HepG2 (cell line): ENCODE measurements around the gene OR2V2. TPM values are rescaled to one million over a fixed set of nuclear protein-coding genes. Genes with fewer than 3 reads are reported as not detected.

Source experiments
- BCL6 ChIP-seq: IDR thresholded peaks from 2 replicates; pipeline ENCODE4 v1.6.1; 2016; ENCODE audit warnings: missing genetic modification reagents, missing compliant biosample characterization
- DNMT1 ChIP-seq: sonication (generic); formaldehyde crosslinking; IDR thresholded peaks from 2 replicates; pipeline ENCODE4 v1.5.1; 2020; ENCODE audit warnings: mild to moderate bottlenecking, missing genetic modification reagents
- ETV6 ChIP-seq: sonication (generic); formaldehyde crosslinking; conservative IDR thresholded peaks from 2 replicates; pipeline ENCODE4 v1.4.0; 2020; ENCODE audit warnings: missing genetic modification reagents
- FOXA3 ChIP-seq: IDR thresholded peaks from 2 replicates; pipeline ENCODE4 v1.6.1; 2016; ENCODE audit warnings: missing genetic modification reagents, missing compliant biosample characterization
- GLI4 ChIP-seq: sonication (generic); formaldehyde crosslinking; IDR thresholded peaks from 2 replicates; pipeline ENCODE4 v1.5.1; 2020; ENCODE audit warnings: missing genetic modification reagents, mild to moderate bottlenecking, moderate library complexity, borderline replicate concordance
- HNF4A ChIP-seq: sonication (generic); formaldehyde crosslinking; IDR thresholded peaks from 2 replicates; pipeline ENCODE4 v1.4.0; 2020; ENCODE audit warnings: missing genetic modification reagents
- ISX ChIP-seq: sonication (generic); formaldehyde crosslinking; conservative IDR thresholded peaks from 2 replicates; pipeline ENCODE4 v1.5.0; 2020; ENCODE audit warnings: missing genetic modification reagents
- KDM3A ChIP-seq: IDR thresholded peaks from 2 replicates; pipeline ENCODE4 v1.6.1; 2018; ENCODE audit warnings: low read depth, missing compliant biosample characterization
- KLF6 ChIP-seq: IDR thresholded peaks from 2 replicates; pipeline ENCODE4 v1.8.0; 2016; ENCODE audit warnings: missing biosample characterization, missing genetic modification reagents
- MEF2D ChIP-seq: sonication (generic); formaldehyde crosslinking; IDR thresholded peaks from 2 replicates; pipeline ENCODE4 v1.5.1; 2020; ENCODE audit warnings: mild to moderate bottlenecking, missing genetic modification reagents
- NR2F6 ChIP-seq, 2 experiments: IDR thresholded peaks; 2 replicates each; pipeline ENCODE4 v1.6.1; 2016; ENCODE audit warnings: antibody characterized with exemption in 1 of 2, mild to moderate bottlenecking in 1 of 2
- TGIF2 ChIP-seq: IDR thresholded peaks from 2 replicates; pipeline ENCODE4 v1.6.1; 2016; ENCODE audit warnings: control low read depth, missing compliant biosample characterization
- ZFY ChIP-seq: sonication (generic); formaldehyde crosslinking; IDR thresholded peaks from 2 replicates; pipeline ENCODE4 v1.4.0; 2020; ENCODE audit warnings: missing genetic modification reagents
- ZIK1 ChIP-seq: sonication (generic); formaldehyde crosslinking; IDR thresholded peaks from 2 replicates; pipeline ENCODE4 v1.5.0; 2020; ENCODE audit warnings: mild to moderate bottlenecking, low read depth, missing genetic modification reagents, borderline replicate concordance
- ZNF138 ChIP-seq: sonication (generic); formaldehyde crosslinking; IDR thresholded peaks from 2 replicates; pipeline ENCODE4 v1.5.0; 2020; ENCODE audit warnings: mild to moderate bottlenecking, low read depth, missing genetic modification reagents
- ZNF543 ChIP-seq: sonication (generic); formaldehyde crosslinking; IDR thresholded peaks from 2 replicates; pipeline ENCODE4 v1.4.0; 2020; ENCODE audit warnings: mild to moderate bottlenecking, missing genetic modification reagents
- ZNF563 ChIP-seq: sonication (generic); formaldehyde crosslinking; IDR thresholded peaks from 2 replicates; pipeline ENCODE4 v1.8.0; 2022; ENCODE audit warnings: mild to moderate bottlenecking, moderate library complexity, missing genetic modification reagents
- ZNF564 ChIP-seq: sonication (generic); formaldehyde crosslinking; IDR thresholded peaks from 2 replicates; pipeline ENCODE4 v1.8.1; 2023; ENCODE audit warnings: mild to moderate bottlenecking, missing genetic modification reagents
- ZNF644 ChIP-seq: IDR thresholded peaks from 2 replicates; pipeline ENCODE4 v1.6.1; 2016; ENCODE audit warnings: low read depth
- ZZZ3 ChIP-seq: sonication (generic); formaldehyde crosslinking; IDR thresholded peaks from 2 replicates; pipeline ENCODE4 v1.4.0; 2020; ENCODE audit warnings: missing genetic modification reagents, mild to moderate bottlenecking, borderline replicate concordance
- polyA plus RNA-seq, 8 experiments: library from polyadenylated mRNA; depleted of rRNA in 3 of 8; stranded (reverse) in 7 of 8; unstranded in 1 of 8; fragments of >200 nt; fragmentation: Illumina TruSeq in 4 of 8; extraction: Trizol in 4 of 8; gene quantifications; 2 replicates each; pipeline versions ENCODE4 v1.2.1 to v1.2.3, GENCODE V29; 2011 to 2016; ENCODE audit warnings: low read depth in 4 of 8, missing spikeins in 1 of 8, mixed read lengths in 1 of 8; ENCODE audit not compliant: insufficient read depth in 1 of 8
- total RNA-seq, 5 experiments: library from RNA; depleted of rRNA; stranded (reverse); fragments of >200 nt; fragmentation: Illumina TruSeq; extraction: Trizol; gene quantifications; 2 replicates each; pipeline ENCODE4 v1.2.3, GENCODE V29; 2016; ENCODE audit warnings: low read depth in 1 of 5
- TF ChIP-seq, protein P1 (sequence below): sonication (generic); formaldehyde crosslinking; IDR thresholded peaks from 2 replicates; pipeline ENCODE4 v1.4.0; 2020; ENCODE audit warnings: missing genetic modification reagents
- TF ChIP-seq, protein P2 (sequence below): IDR thresholded peaks from 2 replicates; pipeline ENCODE4 v1.6.1; 2016; ENCODE audit warnings: missing genetic modification reagents, missing compliant biosample characterization
- TF ChIP-seq, protein P3 (sequence below): sonication (generic); formaldehyde crosslinking; IDR thresholded peaks from 2 replicates; pipeline ENCODE4 v1.4.0; 2020; ENCODE audit warnings: missing genetic modification reagents
- TF ChIP-seq, protein P4 (sequence below): sonication (generic); formaldehyde crosslinking; IDR thresholded peaks from 2 replicates; pipeline ENCODE4 v1.4.0; 2020; ENCODE audit warnings: missing genetic modification reagents; ENCODE audit errors: not compliant biosample characterization
- TF ChIP-seq, protein P5 (sequence below): sonication (generic); formaldehyde crosslinking; IDR thresholded peaks from 2 replicates; pipeline ENCODE4 v1.5.1; 2020; ENCODE audit warnings: missing genetic modification reagents, mild to moderate bottlenecking, borderline replicate concordance

Gene OR2V2
- total and polyA plus RNA-seq, 2 of the 13 experiments (the other 11 are each of a cell fraction or from before 2014, with no cell fraction given) = not detected

- TF ChIP-seq ZIK1 (CRISPR knock-in tag) (peak; percentile 43; the same call in 1 of the 2 replicates), ETV6 (CRISPR knock-in tag) (peak; percentile 67), ZNF138 (no peak), KDM3A (CRISPR knock-in tag) (0 out of 2 replicates have a peak, but pooled peaks have one; percentile 26), ZZZ3 (CRISPR knock-in tag) (no peak), ZNF563 (CRISPR knock-in tag) (no peak), FOXA3 (CRISPR knock-in tag) (peak; percentile 78), NR2F6 (IDR thresholded peaks at IDR 0.05) (no peak), NR2F6 (CRISPR knock-in tag; IDR thresholded peaks at IDR 0.05) (no peak), ZNF644 (CRISPR knock-in tag) (peak; percentile 69; the same call in 1 of the 2 replicates), TGIF2 (CRISPR knock-in tag) (peak; percentile 69), ZNF543 (CRISPR knock-in tag) (0 out of 2 replicates have a peak, but pooled peaks have one; percentile 32), ZNF564 (CRISPR knock-in tag) (peak; percentile 22; the same call in 1 of the 2 replicates), MEF2D (0 out of 2 replicates have a peak, but pooled peaks have one; percentile 65), KLF6 (CRISPR knock-in tag) (0 out of 2 replicates have a peak, but pooled peaks have one; percentile 30), BCL6 (CRISPR knock-in tag) (peak; percentile 14; the same call in 1 of the 2 replicates), ZFY (CRISPR knock-in tag) (peak; percentile 63; the same call in 1 of the 2 replicates), HNF4A (CRISPR knock-in tag) (no peak; the same call in 1 of the 2 replicates), DNMT1 (CRISPR knock-in tag) (0 out of 2 replicates have a peak, but pooled peaks have one; percentile 60), GLI4 (CRISPR knock-in tag) (0 out of 2 replicates have a peak, but pooled peaks have one; percentile 77), ISX (CRISPR knock-in tag) (no peak)
- TF ChIP-seq, protein P1, sequence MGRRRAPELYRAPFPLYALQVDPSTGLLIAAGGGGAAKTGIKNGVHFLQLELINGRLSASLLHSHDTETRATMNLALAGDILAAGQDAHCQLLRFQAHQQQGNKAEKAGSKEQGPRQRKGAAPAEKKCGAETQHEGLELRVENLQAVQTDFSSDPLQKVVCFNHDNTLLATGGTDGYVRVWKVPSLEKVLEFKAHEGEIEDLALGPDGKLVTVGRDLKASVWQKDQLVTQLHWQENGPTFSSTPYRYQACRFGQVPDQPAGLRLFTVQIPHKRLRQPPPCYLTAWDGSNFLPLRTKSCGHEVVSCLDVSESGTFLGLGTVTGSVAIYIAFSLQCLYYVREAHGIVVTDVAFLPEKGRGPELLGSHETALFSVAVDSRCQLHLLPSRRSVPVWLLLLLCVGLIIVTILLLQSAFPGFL = no peak
- TF ChIP-seq, protein P2, sequence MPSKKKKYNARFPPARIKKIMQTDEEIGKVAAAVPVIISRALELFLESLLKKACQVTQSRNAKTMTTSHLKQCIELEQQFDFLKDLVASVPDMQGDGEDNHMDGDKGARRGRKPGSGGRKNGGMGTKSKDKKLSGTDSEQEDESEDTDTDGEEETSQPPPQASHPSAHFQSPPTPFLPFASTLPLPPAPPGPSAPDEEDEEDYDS = 0 out of 2 replicates have a peak, but pooled peaks have one; percentile 30
- TF ChIP-seq, protein P3, sequence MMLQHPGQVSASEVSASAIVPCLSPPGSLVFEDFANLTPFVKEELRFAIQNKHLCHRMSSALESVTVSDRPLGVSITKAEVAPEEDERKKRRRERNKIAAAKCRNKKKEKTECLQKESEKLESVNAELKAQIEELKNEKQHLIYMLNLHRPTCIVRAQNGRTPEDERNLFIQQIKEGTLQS (CRISPR knock-in tag) = 0 out of 2 replicates have a peak, but pooled peaks have one; percentile 35
- TF ChIP-seq, protein P4, sequence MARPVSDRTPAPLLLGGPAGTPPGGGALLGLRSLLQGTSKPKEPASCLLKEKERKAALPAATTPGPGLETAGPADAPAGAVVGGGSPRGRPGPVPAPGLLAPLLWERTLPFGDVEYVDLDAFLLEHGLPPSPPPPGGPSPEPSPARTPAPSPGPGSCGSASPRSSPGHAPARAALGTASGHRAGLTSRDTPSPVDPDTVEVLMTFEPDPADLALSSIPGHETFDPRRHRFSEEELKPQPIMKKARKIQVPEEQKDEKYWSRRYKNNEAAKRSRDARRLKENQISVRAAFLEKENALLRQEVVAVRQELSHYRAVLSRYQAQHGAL (CRISPR knock-in tag) = peak; percentile 27
- TF ChIP-seq, protein P5, sequence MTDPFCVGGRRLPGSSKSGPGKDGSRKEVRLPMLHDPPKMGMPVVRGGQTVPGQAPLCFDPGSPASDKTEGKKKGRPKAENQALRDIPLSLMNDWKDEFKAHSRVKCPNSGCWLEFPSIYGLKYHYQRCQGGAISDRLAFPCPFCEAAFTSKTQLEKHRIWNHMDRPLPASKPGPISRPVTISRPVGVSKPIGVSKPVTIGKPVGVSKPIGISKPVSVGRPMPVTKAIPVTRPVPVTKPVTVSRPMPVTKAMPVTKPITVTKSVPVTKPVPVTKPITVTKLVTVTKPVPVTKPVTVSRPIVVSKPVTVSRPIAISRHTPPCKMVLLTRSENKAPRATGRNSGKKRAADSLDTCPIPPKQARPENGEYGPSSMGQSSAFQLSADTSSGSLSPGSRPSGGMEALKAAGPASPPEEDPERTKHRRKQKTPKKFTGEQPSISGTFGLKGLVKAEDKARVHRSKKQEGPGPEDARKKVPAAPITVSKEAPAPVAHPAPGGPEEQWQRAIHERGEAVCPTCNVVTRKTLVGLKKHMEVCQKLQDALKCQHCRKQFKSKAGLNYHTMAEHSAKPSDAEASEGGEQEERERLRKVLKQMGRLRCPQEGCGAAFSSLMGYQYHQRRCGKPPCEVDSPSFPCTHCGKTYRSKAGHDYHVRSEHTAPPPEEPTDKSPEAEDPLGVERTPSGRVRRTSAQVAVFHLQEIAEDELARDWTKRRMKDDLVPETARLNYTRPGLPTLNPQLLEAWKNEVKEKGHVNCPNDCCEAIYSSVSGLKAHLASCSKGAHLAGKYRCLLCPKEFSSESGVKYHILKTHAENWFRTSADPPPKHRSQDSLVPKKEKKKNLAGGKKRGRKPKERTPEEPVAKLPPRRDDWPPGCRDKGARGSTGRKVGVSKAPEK (CRISPR knock-in tag) = peak; percentile 92
These were observed 40.3 kb downstream of the OR2V2 start (continued) for GRCh38 chr5:181187500-181188213.
